VCaP (cell line): ENCODE measurements around the gene ABCG4.
"Not testable (repeated sequence)": the region's sequence is repeated elsewhere in the genome, so short reads cannot be mapped to it uniquely, and the experiment has no call there.

Experiments
- H3K27ac ChIP-seq: fragments of 450-650 bp; 2 replicates; pipeline ENCODE4 v1.5.1; 2017
- CTCF ChIP-seq: fragments of 450-650 bp; conservative IDR thresholded peaks from 2 replicates; pipeline ENCODE4 v1.5.1; 2017; ENCODE audit warnings: mild to moderate bottlenecking, moderate library complexity

ABCG4 gene

GRCh38 chr11:119181677-119182412 is 33.0 kb downstream of the ABCG4 start:
- no peak for TF ChIP-seq CTCF
- no peak overlapping the region for H3K27ac ChIP-seq

- not testable (repeated sequence) for H3K27ac ChIP-seq
Observed at GRCh38 chr11:119184399-119184798, 35.5 kb downstream of the ABCG4 start.

- no peak for TF ChIP-seq CTCF
- H3K27ac ChIP-seq: no peak overlapping the region
Observed at GRCh38 chr11:119185981-119186634, 37.3 kb downstream of the ABCG4 start.

GRCh38 chr11:119187123-119187892 is 38.5 kb downstream of the ABCG4 start:
- H3K27ac ChIP-seq: no peak overlapping the region

GRCh38 chr11:119188067-119188466 is 39.2 kb downstream of the ABCG4 start:
- TF ChIP-seq CTCF: no peak
- H3K27ac ChIP-seq: no peak overlapping the region

More at GRCh38 chr11:119187123-119187892, 38.5 kb downstream of the ABCG4 start:
- no peak for TF ChIP-seq CTCF

- H3K27ac ChIP-seq: no peak overlapping the region
Observed at GRCh38 chr11:119188887-119189286, 40.0 kb downstream of the ABCG4 start.

GRCh38 chr11:119189393-119189792 is 40.5 kb downstream of the ABCG4 start:
- H3K27ac ChIP-seq: no peak overlapping the region
- no peak for TF ChIP-seq CTCF

More at GRCh38 chr11:119188887-119189286, 40.0 kb downstream of the ABCG4 start:
- TF ChIP-seq CTCF: no peak
